ENCODE data around the gene CDC23.
"Not testable (repeated sequence)": the region's sequence is repeated elsewhere in the genome, so short reads cannot be mapped to it uniquely, and the experiment has no call there.

CDC23 gene, protein sequence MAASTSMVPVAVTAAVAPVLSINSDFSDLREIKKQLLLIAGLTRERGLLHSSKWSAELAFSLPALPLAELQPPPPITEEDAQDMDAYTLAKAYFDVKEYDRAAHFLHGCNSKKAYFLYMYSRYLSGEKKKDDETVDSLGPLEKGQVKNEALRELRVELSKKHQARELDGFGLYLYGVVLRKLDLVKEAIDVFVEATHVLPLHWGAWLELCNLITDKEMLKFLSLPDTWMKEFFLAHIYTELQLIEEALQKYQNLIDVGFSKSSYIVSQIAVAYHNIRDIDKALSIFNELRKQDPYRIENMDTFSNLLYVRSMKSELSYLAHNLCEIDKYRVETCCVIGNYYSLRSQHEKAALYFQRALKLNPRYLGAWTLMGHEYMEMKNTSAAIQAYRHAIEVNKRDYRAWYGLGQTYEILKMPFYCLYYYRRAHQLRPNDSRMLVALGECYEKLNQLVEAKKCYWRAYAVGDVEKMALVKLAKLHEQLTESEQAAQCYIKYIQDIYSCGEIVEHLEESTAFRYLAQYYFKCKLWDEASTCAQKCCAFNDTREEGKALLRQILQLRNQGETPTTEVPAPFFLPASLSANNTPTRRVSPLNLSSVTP

DNA sequence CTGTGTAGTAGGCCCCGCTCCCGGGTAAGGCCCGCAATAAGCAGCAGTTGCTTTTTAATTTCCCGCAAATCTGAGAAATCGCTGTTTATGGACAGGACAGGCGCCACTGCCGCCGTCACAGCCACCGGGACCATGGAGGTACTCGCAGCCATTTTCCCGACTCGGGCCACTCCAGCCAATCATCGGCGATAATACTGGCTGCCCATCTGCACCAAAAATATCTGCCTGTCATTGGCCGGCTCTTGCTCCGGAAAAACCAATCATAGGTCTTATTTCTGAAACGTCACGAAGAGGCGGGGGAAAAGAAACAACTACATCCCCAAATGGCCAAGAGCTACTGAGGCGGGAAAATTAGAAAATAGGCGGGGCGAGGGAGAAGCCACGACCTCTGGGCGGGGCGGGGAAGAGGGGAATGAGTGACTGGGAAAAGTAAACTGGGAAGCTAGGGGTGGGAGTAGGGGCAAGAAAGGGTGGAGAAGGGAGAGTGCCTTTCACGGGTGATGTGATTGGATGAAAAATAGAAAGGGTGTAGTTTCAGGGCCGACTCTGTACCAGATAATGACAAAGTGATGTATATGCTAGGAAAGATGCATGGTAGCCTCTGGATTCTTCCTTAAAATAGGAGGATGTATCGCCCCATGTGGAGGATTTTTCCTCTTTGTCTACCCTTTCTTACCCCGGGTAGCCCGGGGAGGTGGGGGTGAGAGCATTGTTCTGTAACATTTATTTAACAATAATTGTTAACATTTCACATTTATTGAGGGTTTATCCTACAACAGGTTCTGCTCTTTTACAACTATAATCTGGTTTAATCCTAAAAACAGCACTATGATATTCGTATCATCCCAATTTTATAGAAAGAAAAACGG, at the start of gene CDC23:
Gene CDC23 (minus strand): TSS at position 163 of the 869 bp plus-strand sequence. CDS start 11 bp downstream, at position 152.
- peak; percentile 99 for DNase-seq (ENCODE audit: low spot score)

DNA sequence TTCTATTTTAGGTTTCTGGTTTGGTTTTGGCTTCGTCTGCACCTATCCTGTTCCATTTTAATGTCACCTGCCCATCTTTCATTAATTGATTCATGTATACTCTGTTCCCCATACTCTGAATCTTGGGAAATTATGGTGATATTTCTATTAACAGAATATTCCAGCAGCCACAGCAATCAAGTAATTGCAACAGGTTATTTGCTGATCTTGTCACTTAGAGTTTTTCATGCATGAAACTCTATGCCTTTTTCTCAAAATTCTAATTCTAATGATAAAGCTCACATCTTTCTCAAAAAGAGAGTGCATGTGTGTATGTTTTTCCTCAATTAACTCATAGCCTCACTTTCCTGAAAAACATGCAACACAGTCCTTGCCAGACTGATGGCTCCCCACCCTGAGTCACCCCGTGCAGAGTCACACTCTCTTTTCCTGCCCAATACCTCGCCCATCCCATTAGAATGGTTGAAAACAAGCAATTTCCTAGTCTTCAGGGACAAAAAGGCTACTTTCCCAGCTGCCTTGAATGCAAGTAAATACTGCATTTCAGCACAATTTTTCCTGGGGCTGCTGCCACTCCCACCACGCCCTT, 45.7 kb upstream of the CDC23 start:
- no peak for DNase-seq (ENCODE audit: low spot score)

DNA sequence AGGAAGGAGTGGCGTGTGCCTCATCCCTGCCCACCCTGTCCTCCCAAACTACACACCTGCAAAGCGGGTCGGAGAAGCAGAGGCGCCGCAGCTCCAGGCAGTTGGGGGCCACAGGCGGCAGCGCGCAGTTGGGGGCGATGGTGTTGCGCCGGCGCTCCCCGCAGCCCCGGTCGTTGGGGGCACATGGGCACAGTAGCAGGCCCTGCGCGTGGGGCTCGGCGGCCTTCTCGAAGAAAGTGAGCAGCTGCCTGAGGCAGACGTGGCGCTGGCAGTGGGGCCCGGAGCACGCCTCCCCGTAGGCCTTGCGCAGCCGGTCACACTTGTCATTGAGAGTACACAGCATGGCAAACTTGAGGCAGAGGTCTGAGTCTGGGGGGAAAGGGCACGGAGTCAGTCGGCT, 44.5 kb upstream of the CDC23 start:
- no peak for DNase-seq (ENCODE audit: low spot score)

DNA sequence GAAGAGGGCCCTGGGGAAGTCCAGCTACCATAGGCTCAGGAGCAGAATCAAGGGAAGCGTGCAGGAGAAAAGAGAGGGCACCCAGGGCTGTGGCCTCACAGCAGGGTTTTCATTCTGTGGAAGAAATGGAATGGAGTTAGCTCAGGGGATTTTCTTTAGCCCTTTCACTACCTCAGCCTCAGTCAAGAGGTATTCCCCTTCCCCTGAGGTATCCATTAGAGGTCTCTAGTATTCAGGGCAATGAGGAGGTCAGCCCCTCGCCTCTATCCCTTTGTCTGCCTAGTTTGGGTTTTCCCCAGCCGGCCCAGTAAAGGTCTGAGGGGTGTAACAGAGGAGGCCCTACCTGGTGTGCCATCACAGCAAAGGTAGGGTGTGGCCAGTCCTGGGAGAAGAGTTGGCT, 39.8 kb upstream of the CDC23 start:
- no peak for DNase-seq (ENCODE audit: low spot score)

DNA sequence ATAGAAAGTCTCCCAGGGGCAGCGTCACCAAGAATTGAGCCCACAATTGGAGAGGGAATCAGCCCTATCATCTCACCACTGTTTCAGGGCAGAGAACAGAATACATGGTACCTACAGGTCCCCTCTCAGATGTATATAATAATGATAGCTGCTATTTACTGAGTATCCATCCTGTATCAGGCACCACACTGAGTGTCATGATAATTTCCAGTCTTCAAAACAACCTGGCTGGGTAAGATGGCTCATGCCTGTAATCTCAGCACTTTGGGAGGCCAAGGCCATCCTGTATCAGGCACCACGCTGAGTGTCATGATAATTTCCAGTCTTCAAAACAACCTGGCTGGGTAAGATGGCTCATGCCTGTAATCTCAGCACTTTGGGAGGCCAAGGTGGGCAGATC, 34.7 kb upstream of the CDC23 start:
- DNase-seq (ENCODE audit: low spot score) = not testable (repeated sequence)

DNA sequence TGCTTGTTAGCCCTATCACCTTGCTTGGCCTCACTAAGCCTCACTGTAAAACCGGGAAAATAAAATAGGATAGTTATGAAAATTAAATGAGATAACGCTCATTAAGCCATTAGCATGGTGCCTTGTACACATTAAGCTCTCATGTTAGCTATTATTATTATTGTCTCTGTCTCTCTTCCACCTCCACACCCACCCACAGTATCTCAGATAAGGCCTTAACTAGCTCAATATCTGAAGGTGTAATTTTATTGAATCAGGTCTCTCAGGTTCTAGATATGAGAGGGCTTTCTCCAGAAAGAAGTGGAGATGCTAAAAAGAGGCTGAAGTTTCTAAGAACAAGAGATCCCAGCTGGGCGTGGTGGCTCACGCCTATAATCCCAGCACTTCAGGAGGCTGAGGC, 33.7 kb upstream of the CDC23 start:
- no peak for DNase-seq (ENCODE audit: low spot score)

DNA sequence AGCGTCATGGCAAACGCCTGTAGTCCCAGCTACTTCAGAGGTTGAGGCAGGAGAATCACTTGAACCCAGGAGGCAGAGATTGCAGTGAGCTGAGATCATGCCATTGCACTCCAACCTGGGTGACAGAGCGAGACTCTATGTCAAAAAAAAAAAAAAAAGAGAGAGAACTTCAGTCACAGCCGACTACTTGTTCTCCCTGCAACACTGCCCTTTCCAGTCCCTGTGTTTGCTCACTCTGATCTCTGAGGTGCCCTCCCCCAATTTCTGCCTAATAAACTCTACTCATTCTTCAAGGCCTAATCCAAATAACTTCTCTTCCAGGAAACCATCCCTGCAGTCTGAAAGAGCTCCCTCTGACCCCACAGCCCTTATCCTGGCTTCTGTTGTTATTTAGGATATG, 33.2 kb upstream of the CDC23 start:
- DNase-seq (ENCODE audit: low spot score) = no peak

DNA sequence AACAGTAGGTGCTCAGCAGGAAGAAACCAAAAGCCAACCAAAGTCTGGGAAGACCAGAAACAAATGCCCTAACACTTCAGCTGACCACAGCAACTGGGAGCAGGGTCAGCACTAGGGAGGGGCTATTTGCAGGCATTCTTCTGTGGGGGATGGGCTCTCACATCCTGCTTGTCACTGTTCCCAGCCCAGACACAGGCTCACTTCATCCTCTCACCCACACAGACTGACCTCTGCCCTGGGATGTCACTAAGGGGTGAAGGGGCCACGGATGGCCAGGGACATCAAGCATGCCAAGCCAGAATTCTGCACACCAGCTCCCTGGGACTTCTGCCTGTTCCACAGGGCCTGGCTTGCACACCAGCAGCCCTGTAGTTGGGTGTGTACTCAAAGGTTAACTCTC, 32.6 kb upstream of the CDC23 start:
- no peak for DNase-seq (ENCODE audit: low spot score)

DNA sequence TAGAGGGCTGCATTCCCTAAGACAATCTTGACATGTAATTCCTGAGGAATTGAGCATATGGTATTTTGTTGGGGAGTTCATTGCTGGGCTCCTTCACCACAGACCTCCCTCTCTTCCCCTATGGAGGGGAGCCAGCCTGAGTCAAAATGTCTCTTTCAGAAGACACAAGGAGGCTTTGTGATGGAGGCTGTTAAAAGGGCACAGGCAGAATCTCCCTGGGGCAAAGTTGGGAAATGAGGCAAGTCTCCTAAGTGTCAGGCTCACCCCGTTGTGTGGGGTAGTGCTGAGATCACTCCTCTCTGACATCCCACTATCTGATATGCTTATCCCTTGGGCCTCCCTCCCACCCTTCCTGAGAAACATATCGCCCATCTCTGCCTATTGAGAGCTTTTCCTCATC, 30.7 kb upstream of the CDC23 start:
- DNase-seq (ENCODE audit: low spot score) = no peak

DNA sequence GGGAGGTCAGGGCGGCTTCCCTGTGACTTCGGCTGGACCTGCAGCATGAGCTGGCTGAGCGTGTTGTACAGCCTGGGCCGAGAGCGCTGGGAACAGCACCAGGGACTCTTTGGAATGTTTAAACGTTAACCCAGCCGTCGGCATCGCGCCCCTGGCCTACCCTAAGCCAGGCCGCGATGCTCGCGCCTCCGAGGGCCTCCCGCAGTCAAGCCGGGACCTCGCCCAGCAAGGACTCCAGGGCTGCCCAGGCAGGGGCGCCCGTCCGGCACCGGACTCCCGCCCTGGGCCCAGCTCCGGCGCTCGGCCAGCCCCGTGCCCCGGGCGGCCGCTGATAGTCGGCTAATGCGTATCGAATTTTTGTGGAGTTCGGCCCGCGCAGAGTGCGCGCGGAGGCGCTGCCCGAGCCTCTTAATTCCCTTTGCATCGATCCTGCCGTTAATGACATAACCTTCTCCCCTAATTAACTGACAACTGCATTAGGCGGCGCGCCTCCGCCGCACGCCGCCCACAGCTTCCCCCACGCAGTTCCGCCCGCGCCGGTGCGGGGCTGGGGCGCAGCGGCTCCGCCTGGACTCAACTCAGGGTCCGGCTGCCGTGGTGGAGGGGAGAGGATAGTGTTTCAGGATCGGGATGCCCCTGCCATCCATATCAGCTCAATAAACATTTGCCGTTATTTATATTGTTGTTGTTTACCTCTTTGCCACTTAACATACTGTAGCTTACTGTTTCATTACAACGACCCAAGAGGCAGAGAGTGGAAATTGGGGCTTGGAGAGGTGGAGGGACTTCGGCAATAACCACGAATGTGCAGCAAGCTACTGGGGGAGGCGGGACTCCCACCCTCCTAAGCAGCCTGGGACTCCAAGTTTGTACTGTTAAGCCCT, 28.8 kb upstream of the CDC23 start:
- DNase-seq (ENCODE audit: low spot score) = no peak

DNA sequence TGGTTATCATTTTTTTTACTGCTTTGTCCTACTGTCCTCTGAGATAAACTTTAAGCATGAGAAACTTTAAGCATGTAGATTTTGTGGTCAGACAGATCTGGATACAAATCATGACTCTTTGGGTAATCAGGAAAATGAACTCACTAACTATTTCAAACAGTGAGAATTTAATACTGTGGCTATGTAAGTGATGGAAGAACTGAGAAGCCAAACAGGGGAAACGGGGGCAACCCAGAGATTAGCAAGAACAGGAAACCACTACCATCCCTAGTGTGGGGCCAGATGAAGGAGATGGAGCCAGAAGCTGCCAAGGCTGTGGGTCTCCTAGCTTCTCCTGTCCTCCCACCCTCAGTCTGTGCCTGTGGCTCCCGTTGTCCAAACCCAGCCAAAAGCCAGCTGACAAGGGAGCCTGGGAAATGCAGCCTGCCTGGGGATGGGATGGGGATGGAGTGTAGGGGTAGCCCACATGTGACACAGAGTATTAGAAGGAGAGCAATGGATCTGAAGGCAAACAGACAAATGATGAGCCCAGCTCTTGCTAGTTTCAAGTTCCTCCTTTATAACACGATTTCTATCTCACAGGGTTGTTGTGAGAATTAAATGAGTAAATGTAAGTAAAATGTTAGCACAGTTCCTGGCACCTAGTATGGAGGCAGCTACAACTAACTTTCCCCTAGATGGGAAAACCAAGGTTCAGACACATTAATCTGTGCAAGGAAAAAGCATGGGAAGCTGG, 27.7 kb upstream of the CDC23 start:
- no peak for DNase-seq (ENCODE audit: low spot score)

DNA sequence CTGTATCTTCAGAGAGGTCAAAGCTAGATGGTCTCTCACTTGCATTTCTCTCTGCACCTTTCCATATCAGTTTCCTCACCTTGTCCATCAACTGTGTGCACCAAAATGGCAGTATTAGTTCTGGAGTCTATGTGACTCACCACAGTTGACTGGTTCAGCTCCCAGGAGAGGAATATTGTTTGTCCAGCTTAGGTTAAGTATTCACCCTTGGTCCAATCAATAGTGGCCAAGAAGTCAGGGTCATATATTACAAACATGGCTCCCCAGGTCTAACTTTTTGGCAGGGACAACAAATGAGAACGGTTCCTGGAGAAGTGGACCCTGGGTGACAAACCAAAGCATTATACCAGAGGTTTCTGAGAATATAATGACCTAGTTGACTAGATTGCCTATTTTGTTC, 24.9 kb upstream of the CDC23 start:
- DNase-seq (ENCODE audit: low spot score) = no peak

DNA sequence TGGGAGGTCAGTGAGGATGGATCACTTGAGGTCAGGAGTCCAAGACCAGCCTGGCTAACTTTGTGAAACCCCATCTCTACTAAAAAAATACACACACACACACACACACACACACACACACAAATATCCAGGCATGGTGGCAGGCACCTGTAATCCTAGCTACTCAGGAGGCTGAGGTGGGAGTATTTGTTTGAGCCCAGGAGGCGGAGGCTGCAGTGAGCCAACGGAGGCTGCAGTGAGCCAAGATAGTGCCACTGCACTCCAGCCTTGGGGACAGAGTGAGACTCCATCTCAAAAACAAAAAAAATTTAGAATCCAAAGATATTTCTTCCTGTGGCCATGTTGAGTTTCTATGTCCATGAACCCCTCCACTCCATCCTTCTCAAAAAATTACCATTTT, 21.5 kb upstream of the CDC23 start:
- no peak for DNase-seq (ENCODE audit: low spot score)

DNA sequence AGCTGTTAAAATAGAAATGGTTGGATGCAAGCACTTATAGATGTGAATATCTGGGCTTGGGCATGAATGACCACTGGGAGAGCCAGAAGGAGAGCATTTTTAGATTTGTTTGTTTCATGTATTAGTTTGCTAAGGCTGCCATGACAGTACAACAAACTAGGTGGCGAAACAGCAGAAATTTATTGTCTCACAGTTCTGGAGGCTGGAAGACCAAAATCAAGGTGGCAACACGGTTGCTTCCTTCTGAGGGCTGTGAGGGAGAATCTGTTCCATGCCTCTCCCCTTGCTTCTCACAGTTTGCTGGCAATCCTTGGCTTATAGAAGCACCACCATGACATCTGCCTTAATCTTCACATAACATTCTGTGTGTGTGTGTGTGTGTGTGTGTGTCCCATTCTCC, 20.2 kb upstream of the CDC23 start:
- no peak for DNase-seq (ENCODE audit: low spot score)

DNA sequence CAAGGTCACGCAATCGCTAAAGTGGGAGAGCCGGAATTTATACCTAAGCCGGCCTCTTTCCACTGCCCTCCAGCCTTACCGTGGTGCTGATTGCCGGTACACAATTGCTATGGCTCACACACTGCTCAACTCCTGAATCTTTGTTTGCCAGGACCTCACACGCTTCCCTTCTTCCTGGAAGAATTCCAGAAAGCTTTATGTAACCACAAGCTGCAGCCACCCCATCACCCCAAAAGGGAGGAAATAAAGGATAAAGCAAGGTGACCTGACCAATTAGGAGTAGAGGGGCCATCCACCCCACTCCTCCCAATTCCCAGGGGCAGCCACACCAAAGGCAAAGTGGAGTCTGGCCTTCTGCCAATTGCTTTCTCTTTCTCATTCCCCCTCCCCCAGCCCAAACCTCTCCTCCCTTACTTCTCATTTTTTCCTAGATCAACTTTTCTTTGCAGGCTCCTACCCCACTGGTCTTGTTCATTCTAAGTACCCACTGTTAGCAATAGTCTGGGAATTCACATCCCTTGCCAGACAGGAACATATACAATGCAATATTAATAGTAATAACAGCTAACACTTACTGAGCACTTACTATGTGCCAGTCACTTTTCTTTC, 18.0 kb upstream of the CDC23 start:
- DNase-seq (ENCODE audit: low spot score) = no peak

DNA sequence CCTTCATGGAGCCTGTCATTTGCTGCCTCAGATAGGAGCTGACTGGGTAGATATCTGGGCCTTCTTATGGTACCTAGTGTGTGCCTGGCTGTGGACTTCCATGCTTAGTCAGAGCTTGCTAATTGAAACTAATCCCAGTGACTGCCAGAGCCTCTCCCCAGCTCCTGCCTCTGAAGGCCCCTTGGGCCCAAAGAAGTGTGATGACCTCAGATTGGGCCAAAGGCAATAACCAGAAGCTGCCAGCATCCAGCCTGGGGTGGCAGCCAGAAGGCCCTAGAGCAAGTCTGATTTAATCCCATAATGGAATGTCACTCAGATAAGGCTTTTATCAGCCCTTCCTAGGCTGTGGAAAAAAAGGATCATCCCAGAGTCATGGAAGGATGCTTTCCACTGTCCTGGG, 17.1 kb upstream of the CDC23 start:
- DNase-seq (ENCODE audit: low spot score) = no peak

DNA sequence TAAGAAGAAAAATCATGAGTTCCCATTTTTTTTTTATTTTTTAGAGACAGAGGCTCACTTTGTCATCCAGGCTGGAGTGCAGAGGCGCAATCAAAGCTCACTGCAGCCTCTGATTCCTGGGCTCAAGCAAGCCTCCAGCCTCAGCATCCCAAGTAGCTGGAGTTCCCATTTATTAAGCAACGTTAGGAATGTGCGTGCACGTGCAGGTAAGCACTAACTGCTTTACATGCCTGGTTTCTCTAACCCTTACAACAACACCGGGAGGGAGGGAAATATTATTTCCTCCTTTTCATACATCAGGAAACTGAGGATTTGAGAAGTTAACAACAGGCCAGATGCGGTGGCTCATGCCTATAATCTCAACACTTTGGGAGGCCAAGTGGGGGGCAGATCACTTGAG, 16.3 kb upstream of the CDC23 start:
- no peak for DNase-seq (ENCODE audit: low spot score)

DNA sequence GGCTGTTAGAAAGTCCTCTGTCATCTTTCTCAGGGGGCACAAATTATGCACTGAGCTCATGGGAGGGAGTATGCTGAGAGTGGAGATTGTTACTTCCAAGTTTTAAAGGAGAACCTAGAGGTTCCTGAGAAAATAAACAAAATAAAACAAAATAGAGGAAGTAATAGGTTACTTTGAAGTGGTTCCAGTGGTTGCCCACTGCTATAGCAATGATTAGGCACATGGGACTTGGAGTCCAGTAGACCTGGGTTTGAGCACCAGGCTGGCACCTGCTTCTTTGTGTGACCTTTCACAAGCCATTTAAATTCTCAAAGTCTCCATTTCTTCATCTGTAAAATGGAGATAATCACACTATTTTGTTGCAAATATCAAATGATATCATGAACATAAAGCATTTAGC, 13.8 kb upstream of the CDC23 start:
- no peak for DNase-seq (ENCODE audit: low spot score)

DNA sequence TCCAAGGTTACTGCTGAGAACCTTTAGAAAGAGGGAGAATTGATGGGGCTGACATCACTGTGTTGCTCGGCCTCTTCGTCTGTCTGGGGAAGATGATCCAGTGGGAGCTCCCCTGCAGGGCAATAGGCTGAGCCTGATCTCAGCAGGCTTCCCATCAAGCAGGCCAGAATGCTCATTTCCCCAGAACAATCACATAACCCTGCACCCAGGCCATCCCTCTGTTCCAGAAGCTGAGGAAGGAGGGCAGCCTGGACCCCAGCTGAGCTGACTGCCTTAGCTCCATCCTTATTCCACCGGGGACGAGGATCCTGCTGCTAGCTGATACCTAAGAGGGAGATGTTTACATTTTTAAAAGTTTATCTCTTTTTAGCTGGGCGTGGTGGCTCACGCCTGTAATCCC, 11.6 kb upstream of the CDC23 start:
- no peak for DNase-seq (ENCODE audit: low spot score)

DNA sequence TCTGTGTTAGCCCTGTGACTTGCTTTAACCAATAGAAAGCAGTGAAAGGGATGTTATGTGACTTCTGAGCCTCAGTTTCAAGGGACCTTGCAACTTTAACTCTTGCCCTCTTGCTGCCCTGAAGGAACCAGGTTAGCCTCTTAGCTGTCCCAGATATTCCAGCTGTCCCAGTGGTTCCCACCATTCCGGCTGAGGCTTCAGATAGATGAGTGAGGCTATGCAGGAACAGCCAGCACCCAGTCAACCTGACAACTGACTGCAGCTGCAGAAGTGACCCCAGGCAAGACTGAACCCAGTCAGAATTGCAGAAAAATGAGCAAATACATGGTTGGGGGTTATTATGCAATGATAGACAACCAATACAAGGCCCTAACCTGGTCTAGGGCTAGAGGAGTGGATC, 10.4 kb upstream of the CDC23 start:
- DNase-seq (ENCODE audit: low spot score) = no peak
